22Rv1 (cell line): ENCODE measurements around the gene KIF26B.

ENCODE experiments used
- CTCF ChIP-seq: fragments of 450-650 bp; IDR thresholded peaks from 2 replicates; pipeline ENCODE4 v1.5.1; 2017; ENCODE audit warnings: mild to moderate bottlenecking
- ZFX ChIP-seq: fragments of 450-650 bp; IDR thresholded peaks from 2 replicates; pipeline ENCODE4 v1.6.1; 2017; ENCODE audit warnings: antibody characterized with exemption, borderline replicate concordance

DNA sequence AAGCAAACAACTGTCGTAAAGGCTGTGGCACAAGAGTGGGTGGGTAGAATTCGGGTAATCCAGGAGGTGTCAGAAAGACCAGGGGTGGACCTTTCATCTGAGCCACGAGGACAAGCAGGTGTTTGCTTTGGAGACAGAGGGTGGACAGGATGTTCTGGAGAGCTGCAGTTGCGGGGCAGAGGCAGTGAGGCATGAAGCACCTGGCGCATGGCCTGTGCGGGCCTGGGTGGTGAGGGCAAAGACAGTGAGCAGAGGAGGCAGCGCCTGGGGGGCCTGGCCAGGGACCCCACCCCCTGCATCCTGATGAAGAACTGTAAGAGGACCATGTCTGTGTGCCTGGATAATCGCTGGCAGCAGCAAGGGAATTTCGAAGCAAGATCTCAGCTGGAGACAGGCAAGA is 24.9 kb downstream of the KIF26B start:
- TF ChIP-seq CTCF (no peak), ZFX (no peak)
